Activated naive CD4-positive, alpha-beta T cell treated with anti-CD3 and anti-CD28 coated beads, Interleukin-2, amount 50 U/mL, for 24 hours (primary cell): ENCODE results near the gene KRT84.
A peak's percentile ranks its signal among the peaks of the same experiment; 100 is the strongest.
"Not testable (repeated sequence)": the region's sequence is repeated elsewhere in the genome, so short reads cannot be mapped to it uniquely, and the experiment has no call there.

Experiments used
- H3K27ac Mint-ChIP-seq: one replicate; pipeline ENCODE4 v1.8.0; 2021; ENCODE audit warnings: mild to moderate bottlenecking, mixed read lengths
- H3K27me3 Mint-ChIP-seq: one replicate; pipeline ENCODE4 v1.8.0; 2021; ENCODE audit warnings: mixed read lengths
- H3K36me3 Mint-ChIP-seq: one replicate; pipeline ENCODE4 v1.8.0; 2021; ENCODE audit warnings: mixed read lengths
- H3K4me1 Mint-ChIP-seq: one replicate; pipeline ENCODE4 v1.8.0; 2021; ENCODE audit warnings: mixed read lengths
- H3K4me3 Mint-ChIP-seq: one replicate; pipeline ENCODE4 v1.8.0; 2021; ENCODE audit warnings: mild to moderate bottlenecking, mixed read lengths
- H3K9me3 Mint-ChIP-seq: one replicate; pipeline ENCODE4 v1.8.0; 2021; ENCODE audit warnings: mixed read lengths

Gene KRT84

GRCh38 chr12:52415870-52416750, 30.7 kb upstream of the KRT84 start:
- Mint-ChIP-seq H3K4me1 (no peaks in the 10 kb centered on the region), H3K9me3 (no peaks in the 10 kb centered on the region), H3K27ac (no peak overlapping the region), H3K4me3 (no peak overlapping the region), H3K27me3 (peaks cover 1% of the 10 kb centered on the region), H3K36me3 (no peaks in the 10 kb centered on the region)

GRCh38 chr12:52414936-52415335, 29.5 kb upstream of the KRT84 start:
- no peak overlapping the region for H3K4me3 Mint-ChIP-seq
- H3K36me3 Mint-ChIP-seq = no peaks in the 10 kb centered on the region
- H3K27me3 Mint-ChIP-seq = peaks cover 1% of the 10 kb centered on the region
- no peak overlapping the region for H3K27ac Mint-ChIP-seq
- H3K4me1 Mint-ChIP-seq = no peaks in the 10 kb centered on the region
- H3K9me3 Mint-ChIP-seq = no peaks in the 10 kb centered on the region

GRCh38 chr12:52413782-52414345, 28.4 kb upstream of the KRT84 start:
- Mint-ChIP-seq H3K27me3 (peaks cover 1% of the 10 kb centered on the region), H3K36me3 (no peaks in the 10 kb centered on the region)

GRCh38 chr12:52413202-52413601, 27.8 kb upstream of the KRT84 start:
- H3K36me3 Mint-ChIP-seq = no peaks in the 10 kb centered on the region
- peaks cover 1% of the 10 kb centered on the region for H3K27me3 Mint-ChIP-seq
- H3K4me1 Mint-ChIP-seq = no peaks in the 10 kb centered on the region
- no peak overlapping the region for H3K4me3 Mint-ChIP-seq
- no peak overlapping the region for H3K27ac Mint-ChIP-seq
- no peaks in the 10 kb centered on the region for H3K9me3 Mint-ChIP-seq

More at GRCh38 chr12:52413782-52414345, 28.4 kb upstream of the KRT84 start:
- H3K4me1 Mint-ChIP-seq = no peaks in the 10 kb centered on the region
- no peaks in the 10 kb centered on the region for H3K9me3 Mint-ChIP-seq
- H3K4me3 Mint-ChIP-seq = no peak overlapping the region
- no peak overlapping the region for H3K27ac Mint-ChIP-seq

- H3K27ac Mint-ChIP-seq = no peak overlapping the region
- H3K9me3 Mint-ChIP-seq = no peaks in the 10 kb centered on the region
- H3K36me3 Mint-ChIP-seq = no peaks in the 10 kb centered on the region
- no peaks in the 10 kb centered on the region for H3K4me1 Mint-ChIP-seq
- H3K27me3 Mint-ChIP-seq = peaks cover 1% of the 10 kb centered on the region
- no peak overlapping the region for H3K4me3 Mint-ChIP-seq
These were observed 26.4 kb upstream of the KRT84 start for GRCh38 chr12:52411815-52412214.

- H3K4me3 Mint-ChIP-seq, H3K9me3 Mint-ChIP-seq, H3K4me1 Mint-ChIP-seq, H3K27ac Mint-ChIP-seq, H3K36me3 Mint-ChIP-seq, H3K27me3 Mint-ChIP-seq: not testable (repeated sequence)
These were observed 25.3 kb upstream of the KRT84 start for GRCh38 chr12:52410589-52411248.

- Mint-ChIP-seq H3K4me1 (no peaks in the 10 kb centered on the region), H3K36me3 (no peaks in the 10 kb centered on the region), H3K9me3 (no peaks in the 10 kb centered on the region), H3K27ac (no peak overlapping the region), H3K27me3 (no peaks in the 10 kb centered on the region), H3K4me3 (no peak overlapping the region)
These were observed 22.5 kb upstream of the KRT84 start for GRCh38 chr12:52407918-52408317.

- H3K4me1 Mint-ChIP-seq = no peaks in the 10 kb centered on the region
- no peak within 1 kb of the TSS for H3K4me3 Mint-ChIP-seq
- no peak within 1 kb of the TSS for H3K27ac Mint-ChIP-seq
- H3K36me3 Mint-ChIP-seq = no peaks in the 10 kb centered on the region
- no peaks in the 10 kb centered on the region for H3K27me3 Mint-ChIP-seq
- no peaks in the 10 kb centered on the region for H3K9me3 Mint-ChIP-seq
These were observed 20.5 kb upstream of the KRT84 start, which contains the start of gene KRT82 for GRCh38 chr12:52405922-52406385. Gene KRT82, minus strand, starts transcription at chr12:52406335. Its CDS starts 58 bp downstream, at chr12:52406277.

GRCh38 chr12:52404951-52405350, 19.5 kb upstream of the KRT84 start:
- no peaks in the 10 kb centered on the region for H3K36me3 Mint-ChIP-seq
- no peaks in the 10 kb centered on the region for H3K27me3 Mint-ChIP-seq
- H3K9me3 Mint-ChIP-seq = no peaks in the 10 kb centered on the region
- no peak overlapping the region for H3K27ac Mint-ChIP-seq
- H3K4me1 Mint-ChIP-seq = no peaks in the 10 kb centered on the region
- H3K4me3 Mint-ChIP-seq = no peak overlapping the region

- Mint-ChIP-seq H3K4me1 (no peaks in the 10 kb centered on the region), H3K27ac (no peak overlapping the region), H3K9me3 (no peaks in the 10 kb centered on the region), H3K27me3 (no peaks in the 10 kb centered on the region), H3K4me3 (no peak overlapping the region), H3K36me3 (no peaks in the 10 kb centered on the region)
These were observed 18.1 kb upstream of the KRT84 start for GRCh38 chr12:52403561-52403960.

GRCh38 chr12:52402873-52403540, 17.6 kb upstream of the KRT84 start:
- Mint-ChIP-seq H3K4me3 (no peak overlapping the region), H3K9me3 (no peaks in the 10 kb centered on the region), H3K27me3 (no peaks in the 10 kb centered on the region), H3K27ac (peak overlapping the region; percentile 25), H3K4me1 (no peaks in the 10 kb centered on the region), H3K36me3 (no peaks in the 10 kb centered on the region)

- Mint-ChIP-seq H3K4me3 (no peak overlapping the region), H3K27me3 (no peaks in the 10 kb centered on the region), H3K9me3 (no peaks in the 10 kb centered on the region), H3K36me3 (no peaks in the 10 kb centered on the region), H3K4me1 (no peaks in the 10 kb centered on the region), H3K27ac (no peak overlapping the region)
These were observed 16.9 kb upstream of the KRT84 start for GRCh38 chr12:52402377-52402776.

- H3K27ac Mint-ChIP-seq = no peak overlapping the region
- H3K9me3 Mint-ChIP-seq = no peaks in the 10 kb centered on the region
These were observed 16.5 kb upstream of the KRT84 start for GRCh38 chr12:52401926-52402325.

GRCh38 chr12:52401526-52401925, 16.1 kb upstream of the KRT84 start:
- Mint-ChIP-seq H3K36me3 (no peaks in the 10 kb centered on the region), H3K9me3 (no peaks in the 10 kb centered on the region), H3K4me1 (no peaks in the 10 kb centered on the region), H3K27ac (no peak overlapping the region), H3K4me3 (no peak overlapping the region), H3K27me3 (no peaks in the 10 kb centered on the region)

More at GRCh38 chr12:52401926-52402325, 16.5 kb upstream of the KRT84 start:
- H3K4me3 Mint-ChIP-seq = no peak overlapping the region
- H3K36me3 Mint-ChIP-seq = no peaks in the 10 kb centered on the region
- H3K4me1 Mint-ChIP-seq = no peaks in the 10 kb centered on the region
- no peaks in the 10 kb centered on the region for H3K27me3 Mint-ChIP-seq

GRCh38 chr12:52400906-52401305, 15.5 kb upstream of the KRT84 start:
- Mint-ChIP-seq H3K4me3 (no peak overlapping the region), H3K4me1 (no peaks in the 10 kb centered on the region), H3K27me3 (no peaks in the 10 kb centered on the region), H3K27ac (no peak overlapping the region), H3K9me3 (no peaks in the 10 kb centered on the region), H3K36me3 (no peaks in the 10 kb centered on the region)
